Measurements from ENCODE around the gene KCNH6. TPM values are rescaled to one million over a fixed set of nuclear protein-coding genes. Genes with fewer than 3 reads are reported as not detected.

The KCNH6 gene
- total and polyA plus RNA-seq, 9 of the 15 experiments (the other 6 are each of a cell fraction or from before 2014, with no cell fraction given): not detected

DNA sequence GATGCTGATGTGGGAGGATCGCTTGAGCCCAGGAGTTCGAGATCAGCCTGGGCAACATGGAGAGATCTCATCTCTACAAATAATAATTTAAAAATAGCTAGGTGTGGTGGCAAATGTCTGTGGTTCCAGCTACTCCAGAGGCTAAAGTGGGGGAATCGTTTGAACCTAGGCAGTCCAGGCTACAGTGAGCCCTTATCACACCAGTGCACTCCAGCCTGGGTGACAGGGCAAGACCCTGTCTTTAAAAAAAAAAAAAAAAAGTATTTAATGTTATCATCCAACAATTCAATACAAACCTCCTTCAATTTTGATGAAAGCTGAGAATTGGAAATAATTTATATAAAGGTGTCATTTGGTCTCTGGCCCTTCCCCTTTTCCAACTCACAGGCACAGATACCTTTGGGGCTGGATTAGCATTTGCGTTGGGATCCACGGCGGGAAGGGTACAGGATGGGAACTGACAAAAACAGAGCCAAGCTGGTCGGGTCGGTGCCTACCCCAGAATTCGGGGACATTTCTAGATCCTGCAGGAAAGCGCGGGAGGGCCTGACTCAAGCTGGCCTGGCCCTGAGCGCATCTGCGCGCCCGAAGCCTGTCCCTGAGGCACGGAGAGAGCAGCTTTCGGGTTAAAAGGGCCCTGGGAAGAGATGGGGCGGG, 26.3 kb downstream of the KCNH6 start (continued):
- no peak for TF ChIP-seq ID3 (CRISPR knock-in tag; IDR thresholded peaks at IDR 0.05)
- TF ChIP-seq ID3 (tag; IDR thresholded peaks at IDR 0.05): 0 out of 2 replicates have a peak, but pooled peaks have one; percentile 77
- 0 out of 2 replicates have a peak, but pooled peaks have one; percentile 15 for TF ChIP-seq LEF1 (IDR thresholded peaks at IDR 0.05)
- peak; percentile 82 for TF ChIP-seq ZNF384 (IDR thresholded peaks at IDR 0.05; ENCODE audit: low read depth, low read length)
- TF ChIP-seq FOXP1 (CRISPR knock-in tag; IDR thresholded peaks at IDR 0.05): no peak
- no peak for TF ChIP-seq ZNF639 (CRISPR knock-in tag; conservative IDR thresholded peaks at IDR 0.05 in 1 of 2, IDR thresholded peaks at IDR 0.05 in 1 of 2)
- TF ChIP-seq ZNF609 (CRISPR knock-in tag; IDR thresholded peaks at IDR 0.05; ENCODE audit: borderline replicate concordance): no peak
- no peak for TF ChIP-seq ZNF311 (CRISPR knock-in tag; IDR thresholded peaks at IDR 0.05)
- TF ChIP-seq, protein P1, sequence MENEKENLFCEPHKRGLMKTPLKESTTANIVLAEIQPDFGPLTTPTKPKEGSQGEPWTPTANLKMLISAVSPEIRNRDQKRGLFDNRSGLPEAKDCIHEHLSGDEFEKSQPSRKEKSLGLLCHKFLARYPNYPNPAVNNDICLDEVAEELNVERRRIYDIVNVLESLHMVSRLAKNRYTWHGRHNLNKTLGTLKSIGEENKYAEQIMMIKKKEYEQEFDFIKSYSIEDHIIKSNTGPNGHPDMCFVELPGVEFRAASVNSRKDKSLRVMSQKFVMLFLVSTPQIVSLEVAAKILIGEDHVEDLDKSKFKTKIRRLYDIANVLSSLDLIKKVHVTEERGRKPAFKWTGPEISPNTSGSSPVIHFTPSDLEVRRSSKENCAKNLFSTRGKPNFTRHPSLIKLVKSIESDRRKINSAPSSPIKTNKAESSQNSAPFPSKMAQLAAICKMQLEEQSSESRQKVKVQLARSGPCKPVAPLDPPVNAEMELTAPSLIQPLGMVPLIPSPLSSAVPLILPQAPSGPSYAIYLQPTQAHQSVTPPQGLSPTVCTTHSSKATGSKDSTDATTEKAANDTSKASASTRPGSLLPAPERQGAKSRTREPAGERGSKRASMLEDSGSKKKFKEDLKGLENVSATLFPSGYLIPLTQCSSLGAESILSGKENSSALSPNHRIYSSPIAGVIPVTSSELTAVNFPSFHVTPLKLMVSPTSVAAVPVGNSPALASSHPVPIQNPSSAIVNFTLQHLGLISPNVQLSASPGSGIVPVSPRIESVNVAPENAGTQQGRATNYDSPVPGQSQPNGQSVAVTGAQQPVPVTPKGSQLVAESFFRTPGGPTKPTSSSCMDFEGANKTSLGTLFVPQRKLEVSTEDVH (IDR thresholded peaks at IDR 0.05; ENCODE audit: low read depth, partially characterized antibody): no peak
- no peak for TF ChIP-seq ILK (tag; IDR thresholded peaks at IDR 0.05; ENCODE audit: borderline replicate concordance, low read depth)
- TF ChIP-seq, protein P2, sequence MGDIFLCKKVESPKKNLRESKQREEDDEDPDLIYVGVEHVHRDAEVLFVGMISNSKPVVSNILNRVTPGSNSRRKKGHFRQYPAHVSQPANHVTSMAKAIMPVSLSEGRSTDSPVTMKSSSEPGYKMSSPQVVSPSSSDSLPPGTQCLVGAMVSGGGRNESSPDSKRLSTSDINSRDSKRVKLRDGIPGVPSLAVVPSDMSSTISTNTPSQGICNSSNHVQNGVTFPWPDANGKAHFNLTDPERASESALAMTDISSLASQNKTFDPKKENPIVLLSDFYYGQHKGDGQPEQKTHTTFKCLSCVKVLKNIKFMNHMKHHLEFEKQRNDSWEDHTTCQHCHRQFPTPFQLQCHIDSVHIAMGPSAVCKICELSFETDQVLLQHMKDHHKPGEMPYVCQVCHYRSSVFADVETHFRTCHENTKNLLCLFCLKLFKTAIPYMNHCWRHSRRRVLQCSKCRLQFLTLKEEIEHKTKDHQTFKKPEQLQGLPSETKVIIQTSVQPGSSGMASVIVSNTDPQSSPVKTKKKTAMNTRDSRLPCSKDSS (IDR thresholded peaks at IDR 0.05; ENCODE audit: low read depth, partially characterized antibody): no peak
- no peak for TF ChIP-seq RUNX1 (IDR thresholded peaks at IDR 0.05; ENCODE audit: low read depth)
- TF ChIP-seq ZNF695 (CRISPR knock-in tag; IDR thresholded peaks at IDR 0.05): no peak
